ENCODE data around the gene FANCC.
A peak's percentile ranks its signal among the peaks of the same experiment; 100 is the strongest.
"Not testable (repeated sequence)": the region's sequence is repeated elsewhere in the genome, so short reads cannot be mapped to it uniquely, and the experiment has no call there.

Gene FANCC

GRCh38 chr9:95277509-95277908 is 40.0 kb downstream of the FANCC start:
- DNase-seq, result no peak

- DNase-seq, result no peak
Observed at GRCh38 chr9:95276395-95276954, 41.0 kb downstream of the FANCC start.

GRCh38 chr9:95274160-95274559 is 43.3 kb downstream of the FANCC start:
- DNase-seq, result not testable (repeated sequence)

- DNase-seq, result no peak
Observed at GRCh38 chr9:95273369-95274022, 44.0 kb downstream of the FANCC start.

DNA sequence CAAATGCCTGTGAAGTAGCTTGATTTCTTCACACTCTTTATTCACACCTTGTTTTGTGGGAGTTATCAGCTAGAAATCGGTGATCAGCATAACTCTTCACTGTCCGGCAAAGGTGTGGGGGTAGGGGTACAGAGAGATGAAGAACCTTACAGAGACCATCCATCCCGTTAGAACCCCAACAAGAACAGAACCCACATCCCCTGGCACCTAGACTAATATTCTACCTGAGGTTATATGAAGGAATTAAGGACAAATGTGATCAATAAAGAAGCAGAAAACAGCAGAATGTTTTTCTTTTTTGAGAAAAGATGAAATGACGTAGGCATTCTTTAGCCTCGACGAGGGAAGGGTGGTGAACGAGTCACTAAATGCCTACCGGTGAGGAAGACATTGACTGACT is 44.7 kb downstream of the FANCC start:
- DNase-seq, result no peak

DNA sequence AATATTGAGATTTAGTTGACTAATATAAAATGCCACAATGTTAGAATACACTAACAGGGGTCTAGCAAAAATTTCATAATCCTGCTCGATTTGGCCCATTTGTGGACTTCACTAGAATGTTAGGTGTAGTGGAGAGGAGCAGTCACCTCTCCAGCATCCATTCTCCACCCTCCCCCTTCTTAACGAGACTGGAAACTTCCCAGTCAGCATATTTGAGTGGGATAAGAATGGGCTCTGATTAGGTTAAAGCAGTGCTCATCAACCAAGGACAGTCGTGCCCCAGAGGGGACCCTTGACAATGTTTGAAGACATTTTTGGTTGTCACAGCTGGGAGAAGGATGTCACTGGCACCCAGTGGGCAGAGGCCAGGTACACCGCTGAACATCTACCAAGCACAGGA is 46.7 kb downstream of the FANCC start:
- DNase-seq, result no peak

- not testable (repeated sequence) for DNase-seq
Observed at GRCh38 chr9:95269803-95270773, 47.4 kb downstream of the FANCC start.

- DNase-seq, result peak; percentile 74
Observed at GRCh38 chr9:95268681-95269080, 48.8 kb downstream of the FANCC start.

DNA sequence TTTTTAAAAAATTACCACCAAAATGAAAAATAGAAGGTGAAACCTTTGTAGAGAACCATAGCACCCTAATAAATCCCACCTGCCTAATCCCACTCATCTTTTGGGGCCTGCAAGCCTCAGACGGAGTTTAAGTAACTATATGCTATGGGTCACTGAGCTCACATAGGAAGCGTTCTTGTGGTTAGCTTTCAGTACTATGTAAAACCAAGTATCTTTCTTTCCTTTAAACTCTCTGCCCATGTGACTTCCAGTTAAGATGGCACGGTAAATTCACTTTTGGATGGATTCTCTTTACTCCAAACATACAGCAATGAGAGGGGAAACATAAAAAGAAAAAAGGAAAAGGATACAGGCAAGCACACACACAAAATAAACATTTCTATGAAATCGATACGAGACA is 50.9 kb downstream of the FANCC start:
- no peak for DNase-seq

- no peak for DNase-seq
Observed at GRCh38 chr9:95265960-95266359, 51.5 kb downstream of the FANCC start.

DNA sequence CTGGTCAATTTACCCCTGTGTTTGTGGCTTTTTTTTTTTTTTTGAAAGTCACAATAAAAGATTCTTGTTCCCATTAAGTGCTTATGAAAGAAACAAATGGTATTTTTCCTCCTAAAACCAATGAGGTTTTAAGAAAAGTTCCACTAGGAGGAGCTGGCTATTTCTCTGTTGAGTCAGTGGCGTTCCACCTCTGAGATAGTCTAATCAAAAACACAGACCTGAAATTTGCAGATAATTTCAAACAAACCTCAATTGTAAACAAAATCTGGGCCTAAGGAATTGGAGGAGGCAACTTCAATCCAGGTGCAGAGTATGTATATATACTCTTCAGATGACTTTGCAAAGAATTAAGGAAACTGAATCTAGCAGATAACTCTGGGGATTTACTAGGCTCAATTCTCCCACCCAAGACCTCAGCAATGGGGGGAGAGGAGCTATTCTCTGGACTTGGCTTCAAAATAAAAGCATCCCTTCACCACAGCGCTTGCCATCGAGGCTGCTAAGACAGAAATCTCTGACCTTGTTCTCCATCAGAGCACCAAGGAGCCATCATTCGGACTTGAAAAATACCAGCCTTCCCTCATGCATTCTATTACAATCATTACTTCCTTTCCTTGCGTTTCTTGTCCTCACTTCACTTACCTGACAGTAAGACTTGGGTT is 52.4 kb downstream of the FANCC start:
- no peak for DNase-seq

DNA sequence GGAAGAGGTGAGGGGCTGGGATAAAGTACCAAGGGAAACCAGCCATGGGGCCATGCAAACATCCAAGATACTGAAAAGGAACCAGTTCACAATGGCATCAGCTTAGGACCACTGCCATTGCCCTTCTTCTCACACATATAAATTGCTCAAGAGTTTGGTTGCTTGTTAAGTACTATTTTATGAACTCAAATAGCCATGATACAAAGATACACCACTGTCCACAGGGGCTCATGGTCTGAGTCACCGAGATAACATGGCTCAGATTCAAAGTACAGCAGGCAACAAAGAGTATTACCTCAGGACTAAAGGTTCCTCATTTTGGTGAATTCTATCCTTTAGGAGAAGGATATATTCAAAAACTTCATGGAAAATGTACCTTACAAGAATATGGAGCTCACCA is 55.6 kb downstream of the FANCC start:
- no peak for DNase-seq

- DNase-seq, result peak; percentile 22
Observed at GRCh38 chr9:95250462-95251221, 66.9 kb downstream of the FANCC start.

GRCh38 chr9:95249986-95250385 is 67.5 kb downstream of the FANCC start:
- peak; percentile 57 for DNase-seq

- no peak for DNase-seq
Observed at GRCh38 chr9:95246547-95246946, 71.0 kb downstream of the FANCC start.

GRCh38 chr9:95242613-95243012 is 74.9 kb downstream of the FANCC start:
- peak; percentile 1 for DNase-seq

DNA sequence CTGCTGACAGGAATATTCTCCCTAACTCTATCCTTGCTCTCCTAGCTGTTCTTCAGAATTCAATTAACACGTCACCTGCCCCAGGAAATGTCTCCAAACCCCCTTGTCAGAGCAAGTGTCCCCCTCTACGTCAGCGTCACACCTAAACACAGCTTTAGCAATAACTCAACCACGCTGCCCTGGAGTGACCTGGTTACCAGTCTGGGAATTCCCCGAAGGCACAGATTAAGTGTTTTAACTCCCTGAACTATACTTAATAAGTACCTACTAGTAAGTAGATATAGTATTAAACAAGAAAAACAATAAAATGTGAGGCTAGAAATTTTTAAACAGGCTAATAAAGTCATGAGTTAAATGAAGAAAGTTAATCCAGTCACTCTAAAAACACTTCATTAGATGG is 78.4 kb downstream of the FANCC start:
- no peak for DNase-seq

GRCh38 chr9:95237336-95237735 is 80.2 kb downstream of the FANCC start:
- DNase-seq, result no peak

DNA sequence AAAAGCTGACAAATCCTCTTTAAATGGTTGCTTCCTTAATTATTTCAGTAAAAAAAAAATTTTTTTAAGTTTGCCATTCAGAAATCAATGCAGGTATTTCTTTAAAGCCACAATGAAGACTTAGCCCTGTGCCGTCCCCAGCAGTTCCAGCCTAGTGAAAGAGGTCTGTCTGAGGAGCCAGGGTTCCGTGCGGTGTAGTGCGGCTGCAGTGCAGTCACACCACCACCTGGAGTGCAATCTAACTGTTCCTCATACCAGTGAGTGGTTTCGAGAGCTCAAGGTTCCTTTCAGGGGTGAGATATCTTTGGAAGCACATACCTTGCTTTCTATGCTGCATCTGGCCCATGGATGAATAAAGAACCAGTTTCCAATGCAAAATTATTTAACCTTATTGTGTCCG is 87.5 kb downstream of the FANCC start:
- no peak for DNase-seq

GRCh38 chr9:95229230-95229915 is 88.1 kb downstream of the FANCC start:
- DNase-seq, result no peak

GRCh38 chr9:95226921-95227320 is 90.6 kb downstream of the FANCC start:
- no peak for DNase-seq

GRCh38 chr9:95225726-95226106 is 91.8 kb downstream of the FANCC start:
- DNase-seq, result no peak

Measured in NCI-H1105 (cell line).